ENCODE data around the gene LAMA2.
"Not testable (repeated sequence)": the region's sequence is repeated elsewhere in the genome, so short reads cannot be mapped to it uniquely, and the experiment has no call there.

The LAMA2 gene

DNA sequence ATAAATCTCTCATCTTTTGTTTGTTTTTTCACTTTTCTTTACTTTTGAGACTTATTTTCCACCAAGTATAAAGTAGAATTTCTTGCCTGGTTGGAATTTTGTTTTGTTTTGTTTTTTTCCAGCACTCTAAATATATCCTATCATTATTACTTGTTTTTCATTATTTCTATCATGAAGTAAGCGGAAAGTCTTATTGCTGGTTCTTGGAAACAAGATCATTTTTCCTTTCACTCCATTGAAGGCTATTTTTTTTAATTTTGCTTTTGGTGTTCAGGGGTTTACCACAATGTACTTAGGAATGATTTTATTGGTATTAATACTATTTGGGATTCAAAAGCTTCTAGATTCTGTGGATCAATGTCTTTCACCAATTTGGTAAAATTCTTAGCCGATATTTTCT, 190.1 kb downstream of the LAMA2 start:
- no peak for DNase-seq (ENCODE audit: low read depth in 2 of 2)

- DNase-seq (ENCODE audit: low read depth in 2 of 2) = no peak
These were observed 190.9 kb downstream of the LAMA2 start for GRCh38 chr6:129073691-129074395.

DNA sequence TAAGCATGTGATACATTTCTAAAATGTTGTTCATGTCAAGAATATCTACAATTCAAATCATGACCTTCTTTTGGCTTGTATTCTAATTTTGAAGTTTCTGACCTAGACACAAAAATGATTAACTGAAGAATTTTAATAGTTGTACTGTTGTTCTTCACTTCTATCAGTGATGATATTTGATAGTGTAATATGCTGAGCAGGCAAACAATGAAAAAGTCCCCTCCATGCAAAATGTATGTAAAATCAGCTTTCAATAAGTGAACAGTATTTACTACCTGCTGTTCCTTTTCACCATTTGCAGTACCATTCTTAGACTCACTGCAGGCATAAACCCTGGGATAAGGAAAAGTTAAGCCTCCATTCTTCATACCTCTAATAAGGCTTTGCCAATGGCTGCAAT, 201.5 kb downstream of the LAMA2 start:
- DNase-seq (ENCODE audit: low read depth in 2 of 2) = no peak

DNA sequence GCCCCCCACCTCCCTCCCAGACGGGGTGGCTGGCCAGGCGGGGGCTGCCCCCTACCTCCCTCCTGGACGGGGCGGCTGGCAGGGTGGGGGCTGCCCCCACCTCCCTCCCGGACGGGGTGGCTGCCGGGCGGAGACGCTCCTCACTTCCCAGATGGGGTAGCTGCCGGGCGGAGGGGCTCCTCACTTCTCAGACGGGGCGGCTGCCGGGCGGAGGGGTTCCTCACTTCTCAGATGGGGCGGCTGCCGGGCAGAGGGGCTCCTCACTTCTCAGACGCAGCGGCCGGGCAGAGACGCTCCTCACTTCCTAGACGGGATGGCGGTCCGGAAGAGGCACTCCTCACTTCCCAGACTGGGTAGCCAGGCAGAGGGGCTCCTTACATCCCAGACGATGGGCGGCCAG, 205.5 kb downstream of the LAMA2 start:
- DNase-seq (ENCODE audit: low read depth in 2 of 2) = not testable (repeated sequence)

GRCh38 chr6:129089357-129089756, 206.4 kb downstream of the LAMA2 start:
- DNase-seq (ENCODE audit: low read depth in 2 of 2) = no peak

DNA sequence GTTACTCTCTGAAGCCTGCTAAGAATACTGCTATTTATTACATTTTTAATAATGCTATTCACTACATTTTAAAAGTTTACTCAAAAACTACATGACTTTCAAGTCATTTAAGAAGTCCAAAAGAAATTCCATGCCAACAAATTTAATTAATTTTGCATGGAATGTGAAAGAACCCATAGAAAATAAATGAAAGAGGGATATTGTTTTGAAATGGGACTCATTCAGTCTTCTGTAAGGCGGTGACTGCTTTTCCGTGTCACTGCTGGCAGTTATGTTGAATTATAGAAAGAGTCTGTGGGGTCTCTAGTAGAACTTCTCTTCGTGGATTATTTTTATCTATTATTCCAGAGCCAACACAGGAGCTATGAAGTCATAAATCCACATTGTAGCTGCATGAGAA, 211.2 kb downstream of the LAMA2 start:
- DNase-seq (ENCODE audit: low read depth in 2 of 2) = no peak

GRCh38 chr6:129096651-129097290, 213.8 kb downstream of the LAMA2 start:
- no peak for DNase-seq (ENCODE audit: low read depth in 2 of 2)

DNA sequence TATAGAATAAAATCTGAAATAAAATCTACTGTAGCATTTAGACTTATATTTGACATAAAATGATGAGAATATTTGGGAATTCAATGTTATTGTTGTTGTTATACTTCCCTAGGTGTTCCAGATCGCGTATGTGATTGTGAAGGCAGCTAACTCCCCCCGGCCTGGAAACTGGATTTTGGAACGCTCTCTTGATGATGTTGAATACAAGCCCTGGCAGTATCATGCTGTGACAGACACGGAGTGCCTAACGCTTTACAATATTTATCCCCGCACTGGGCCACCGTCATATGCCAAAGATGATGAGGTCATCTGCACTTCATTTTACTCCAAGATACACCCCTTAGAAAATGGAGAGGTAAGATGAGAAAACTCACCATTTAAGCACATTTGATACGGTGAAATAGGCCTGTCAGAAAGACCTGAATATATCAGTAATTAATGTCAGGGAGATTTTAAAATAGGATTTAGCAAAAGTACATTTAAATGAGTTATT, 215.2 kb downstream of the LAMA2 start:
- DNase-seq (ENCODE audit: low read depth in 2 of 2) = no peak

DNA sequence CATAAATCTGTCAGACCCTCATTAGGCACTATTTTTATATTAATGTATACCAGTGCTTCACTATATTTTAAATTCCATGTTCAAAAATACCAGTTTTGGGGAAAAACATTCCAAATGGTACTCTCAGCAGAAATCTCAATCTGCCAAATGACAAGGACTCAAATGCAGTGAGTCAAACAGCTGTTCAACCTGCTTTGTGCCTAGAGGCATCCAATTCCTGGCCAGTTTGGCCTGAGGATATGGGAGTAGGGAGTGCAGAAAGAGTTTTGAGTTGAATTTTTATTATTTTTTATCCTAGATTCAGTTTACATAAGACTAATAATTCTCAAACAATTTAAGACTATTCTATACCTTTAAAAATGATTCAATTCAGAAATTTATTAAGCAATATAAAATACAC, 216.8 kb downstream of the LAMA2 start:
- DNase-seq (ENCODE audit: low read depth in 2 of 2) = no peak

- DNase-seq (ENCODE audit: low read depth in 2 of 2) = no peak
These were observed 217.2 kb downstream of the LAMA2 start for GRCh38 chr6:129100164-129100563.

DNA sequence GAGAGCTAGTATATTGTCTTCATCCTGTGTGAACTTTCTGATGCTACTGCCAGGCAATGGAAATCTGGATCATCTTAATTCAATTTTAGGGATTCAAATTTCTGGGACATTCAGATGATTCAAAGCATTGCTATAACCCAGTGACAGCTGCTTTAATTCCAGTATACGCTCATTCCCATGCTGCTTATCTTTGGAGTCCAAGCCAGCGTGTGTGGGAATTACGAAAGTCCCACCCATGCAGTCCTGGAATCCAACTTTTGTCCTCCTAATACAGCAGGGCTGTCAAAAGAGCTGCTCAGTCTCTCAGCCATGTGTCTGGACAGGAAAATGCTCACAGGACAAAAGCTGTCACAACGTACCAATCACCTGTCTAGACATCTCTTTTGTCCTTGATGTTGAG, 219.8 kb downstream of the LAMA2 start:
- DNase-seq (ENCODE audit: low read depth in 2 of 2) = no peak

DNA sequence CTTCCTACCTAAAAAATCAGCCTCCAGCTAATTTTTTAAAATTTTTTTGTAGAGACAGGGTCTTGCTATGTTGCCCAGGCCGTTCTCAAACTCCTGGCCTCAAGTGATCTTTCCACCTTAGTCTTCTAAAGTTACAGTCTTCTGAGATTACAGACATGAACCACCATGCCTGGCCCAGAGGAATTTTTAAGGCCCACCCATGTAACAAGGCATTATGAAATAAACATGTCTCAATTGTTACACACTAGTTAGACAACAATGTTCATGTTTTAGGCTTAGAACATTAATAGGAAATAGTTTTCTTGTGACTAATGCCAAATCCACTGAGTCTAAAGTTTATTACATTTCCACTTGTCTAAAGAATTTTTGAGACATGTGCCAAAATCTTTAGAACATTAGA, 221.2 kb downstream of the LAMA2 start:
- no peak for DNase-seq (ENCODE audit: low read depth in 2 of 2)

DNA sequence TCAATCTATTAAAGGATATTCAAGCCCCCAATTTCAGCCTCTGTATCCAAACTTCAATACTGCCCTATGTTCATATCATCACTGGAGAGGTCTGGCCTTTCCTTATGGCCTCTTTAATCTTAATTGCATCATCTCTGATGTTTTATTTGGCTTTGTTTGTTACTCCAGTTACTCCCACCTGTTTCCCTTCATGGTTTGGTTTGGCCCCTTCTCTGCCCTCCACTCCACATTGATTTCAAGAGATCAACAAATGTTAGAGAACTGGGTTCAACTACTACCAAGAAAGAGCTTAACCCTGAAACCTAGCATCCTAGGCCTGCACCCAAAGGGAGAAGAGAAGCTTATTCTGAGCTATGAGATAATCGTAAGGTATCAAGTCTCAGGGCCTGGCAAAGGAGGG, 221.6 kb downstream of the LAMA2 start:
- no peak for DNase-seq (ENCODE audit: low read depth in 2 of 2)

- DNase-seq (ENCODE audit: low read depth in 2 of 2) = no peak
These were observed 222.1 kb downstream of the LAMA2 start for GRCh38 chr6:129105035-129105434.

DNA sequence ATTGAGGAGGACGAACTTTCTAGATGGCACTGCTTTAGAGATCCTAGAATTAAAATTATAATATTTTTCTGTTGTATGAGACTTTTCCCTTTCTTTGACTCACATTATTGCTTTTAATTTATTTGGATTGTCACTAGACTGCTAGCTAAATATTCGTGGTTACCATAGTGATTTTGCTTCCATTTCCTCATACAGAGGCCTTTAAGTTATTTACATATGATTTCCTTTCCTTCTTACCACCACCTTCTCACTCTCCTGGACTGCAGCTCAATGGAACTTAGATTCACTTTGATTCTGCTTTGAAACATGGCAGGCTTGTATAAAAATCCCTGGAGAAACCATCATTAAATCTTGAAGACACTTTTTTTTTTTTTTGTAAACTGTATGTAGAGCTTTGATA, 222.9 kb downstream of the LAMA2 start:
- DNase-seq (ENCODE audit: low read depth in 2 of 2) = no peak

DNA sequence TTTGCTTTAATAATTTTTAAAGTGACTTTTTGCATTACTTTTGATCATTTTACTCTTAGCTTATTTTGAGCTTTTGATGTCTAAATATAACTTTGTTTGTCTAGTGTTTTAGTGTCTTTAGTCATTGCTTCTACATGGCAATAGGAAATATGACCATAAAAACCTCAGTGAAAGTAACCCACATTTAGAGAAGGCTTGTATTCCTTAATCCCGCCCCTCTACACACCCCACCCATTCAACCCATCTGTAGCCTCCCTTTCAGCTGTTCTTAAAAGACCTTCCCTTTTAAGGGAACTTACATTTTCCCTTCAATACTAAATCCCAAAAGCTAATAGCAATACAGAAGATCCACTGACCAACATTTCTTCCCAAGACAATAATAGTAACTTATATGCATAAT, 225.4 kb downstream of the LAMA2 start:
- no peak for DNase-seq (ENCODE audit: low read depth in 2 of 2)

- DNase-seq (ENCODE audit: low read depth in 2 of 2) = no peak
These were observed 227.9 kb downstream of the LAMA2 start for GRCh38 chr6:129110690-129111343.

- DNase-seq (ENCODE audit: low read depth in 2 of 2) = no peak
These were observed 228.4 kb downstream of the LAMA2 start for GRCh38 chr6:129111346-129111745.

GRCh38 chr6:129111853-129112252, 228.9 kb downstream of the LAMA2 start:
- no peak for DNase-seq (ENCODE audit: low read depth in 2 of 2)

DNA sequence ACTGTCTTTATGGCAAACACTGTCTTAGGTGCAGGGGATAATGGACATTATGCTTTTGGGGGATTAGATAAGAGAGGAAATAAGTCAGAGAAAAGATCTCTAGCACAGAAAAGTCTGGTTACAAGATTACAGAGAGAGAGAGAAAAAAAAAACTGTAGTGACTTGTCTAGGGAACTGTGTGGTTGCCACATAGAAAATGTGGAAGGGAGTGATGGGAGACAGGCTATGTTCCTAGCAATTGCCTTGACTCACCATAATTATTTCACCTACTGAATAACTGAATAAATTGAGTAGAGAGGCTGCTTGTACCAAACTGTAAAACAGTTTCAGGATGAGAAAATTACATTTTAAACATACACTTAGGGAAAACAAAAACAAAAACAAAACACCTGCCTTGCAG, 229.7 kb downstream of the LAMA2 start:
- no peak for DNase-seq (ENCODE audit: low read depth in 2 of 2)

- no peak for DNase-seq (ENCODE audit: low read depth in 2 of 2)
These were observed 230.7 kb downstream of the LAMA2 start for GRCh38 chr6:129113637-129114036.

GRCh38 chr6:129114636-129115391, 231.9 kb downstream of the LAMA2 start:
- DNase-seq (ENCODE audit: low read depth in 2 of 2) = no peak

Measured in stimulated activated CD8-positive, alpha-beta memory T cell treated with anti-CD3 and anti-CD28 coated beads, Interleukin-15, amount 100 ng/mL, for 4 hours (primary cell).